Measurements from ENCODE around the gene CFAP68.

- TF ChIP-seq, protein P1, sequence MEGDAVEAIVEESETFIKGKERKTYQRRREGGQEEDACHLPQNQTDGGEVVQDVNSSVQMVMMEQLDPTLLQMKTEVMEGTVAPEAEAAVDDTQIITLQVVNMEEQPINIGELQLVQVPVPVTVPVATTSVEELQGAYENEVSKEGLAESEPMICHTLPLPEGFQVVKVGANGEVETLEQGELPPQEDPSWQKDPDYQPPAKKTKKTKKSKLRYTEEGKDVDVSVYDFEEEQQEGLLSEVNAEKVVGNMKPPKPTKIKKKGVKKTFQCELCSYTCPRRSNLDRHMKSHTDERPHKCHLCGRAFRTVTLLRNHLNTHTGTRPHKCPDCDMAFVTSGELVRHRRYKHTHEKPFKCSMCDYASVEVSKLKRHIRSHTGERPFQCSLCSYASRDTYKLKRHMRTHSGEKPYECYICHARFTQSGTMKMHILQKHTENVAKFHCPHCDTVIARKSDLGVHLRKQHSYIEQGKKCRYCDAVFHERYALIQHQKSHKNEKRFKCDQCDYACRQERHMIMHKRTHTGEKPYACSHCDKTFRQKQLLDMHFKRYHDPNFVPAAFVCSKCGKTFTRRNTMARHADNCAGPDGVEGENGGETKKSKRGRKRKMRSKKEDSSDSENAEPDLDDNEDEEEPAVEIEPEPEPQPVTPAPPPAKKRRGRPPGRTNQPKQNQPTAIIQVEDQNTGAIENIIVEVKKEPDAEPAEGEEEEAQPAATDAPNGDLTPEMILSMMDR (IDR thresholded peaks at IDR 0.05; ENCODE audit: low read length), result no peak
- no peak for TF ChIP-seq EZH2 (IDR thresholded peaks at IDR 0.05; ENCODE audit: borderline replicate concordance, low read length)
Measured at GRCh38 chr11:111878385-111878848, 924 bp upstream of the CFAP68 start.

All from OCI-LY1 (cell line).